Immature natural killer cell (primary cell): Measurements from ENCODE around the gene ACOT7. TPM values are rescaled to one million over a fixed set of nuclear protein-coding genes. Genes with fewer than 3 reads are reported as not detected.
"Not testable (repeated sequence)": the region's sequence is repeated elsewhere in the genome, so short reads cannot be mapped to it uniquely, and the experiment has no call there.

Experiments used
- DNase-seq, 3 donors: peaks; one replicate each; pipeline ENCODE4 v3.0.0; 2022; ENCODE audit warnings: mixed read lengths in 1 of 3
- H3K27ac Mint-ChIP-seq, 6 donors: one replicate each; pipeline ENCODE4 v1.8.0; 2020; ENCODE audit warnings: mixed read lengths in 6 of 6, mild to moderate bottlenecking in 5 of 6, inconsistent platforms in 4 of 6, moderate library complexity in 3 of 6
- H3K27me3 Mint-ChIP-seq, 3 donors: one replicate each; pipeline ENCODE4 v1.8.0; 2020 to 2021; ENCODE audit warnings: low read depth in 3 of 3, mild to moderate bottlenecking in 3 of 3, mixed read lengths in 3 of 3, moderate library complexity in 3 of 3, inconsistent platforms in 1 of 3
- H3K36me3 Mint-ChIP-seq, 3 donors: one replicate each; pipeline ENCODE4 v1.8.0; 2020; ENCODE audit warnings: mixed read lengths in 3 of 3, inconsistent platforms in 2 of 3, mild to moderate bottlenecking in 2 of 3
- H3K4me1 Mint-ChIP-seq, 2 donors: one replicate each; pipeline ENCODE4 v1.8.0; 2020; ENCODE audit warnings: inconsistent platforms in 2 of 2, mild to moderate bottlenecking in 2 of 2, mixed read lengths in 2 of 2, moderate library complexity in 1 of 2
- H3K4me3 Mint-ChIP-seq, 5 donors: one replicate each; pipeline ENCODE4 v1.8.0; 2020; ENCODE audit warnings: mild to moderate bottlenecking in 5 of 5, mixed read lengths in 5 of 5, inconsistent platforms in 3 of 5, moderate library complexity in 3 of 5
- H3K9me3 Mint-ChIP-seq, 6 donors: one replicate each; pipeline ENCODE4 v1.8.0; 2020; ENCODE audit warnings: mild to moderate bottlenecking in 6 of 6, mixed read lengths in 6 of 6, inconsistent platforms in 4 of 6, moderate library complexity in 3 of 6
- polyA plus RNA-seq, 3 donors: library from polyadenylated mRNA; unstranded; fragments of 300-500 nt; fragmentation: Illumina TruSeq; gene quantifications; one replicate each; pipeline ENCODE4 v1.2.3, GENCODE V29; 2021

Gene ACOT7
- polyA plus RNA-seq, 3 donors from 2014 or later: 26.7 to 31.2 (median 28.9) TPM

DNA sequence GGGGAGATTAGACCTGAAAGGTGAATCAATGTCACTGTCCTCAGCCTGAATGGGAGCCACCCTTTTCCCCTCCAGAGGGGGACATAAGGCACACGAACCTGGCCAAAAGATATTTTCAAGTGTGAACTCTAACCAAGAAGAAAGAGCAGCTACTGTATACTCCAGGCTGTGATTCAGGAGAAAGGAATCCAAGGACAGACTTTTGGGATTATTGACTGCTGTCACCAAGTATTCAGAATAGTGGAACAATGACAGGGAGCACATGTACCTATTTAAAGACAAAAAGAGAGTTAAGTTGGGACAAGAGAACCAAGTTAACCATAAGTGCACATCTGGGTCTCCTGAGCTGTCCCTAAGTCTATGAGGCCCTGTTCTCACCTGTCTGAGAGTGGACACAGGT, 160.2 kb downstream of the ACOT7 start:
- no peak overlapping the region for H3K27ac Mint-ChIP-seq
- no peak for DNase-seq
- H3K9me3 Mint-ChIP-seq: no peaks in the 10 kb centered on the region
- peaks cover 17 to 21% of the 10 kb centered on the region in 2 donors for H3K4me1 Mint-ChIP-seq
- H3K36me3 Mint-ChIP-seq: peaks cover 4 to 17% (median 7%) of the 10 kb centered on the region in 3 donors
- peaks cover 2 to 3% (median 3%) of the 10 kb centered on the region in 3 donors for H3K27me3 Mint-ChIP-seq
- peak overlapping the region in 3 of 5 donors; percentile 38 to 82 (median 58) for H3K4me3 Mint-ChIP-seq

DNA sequence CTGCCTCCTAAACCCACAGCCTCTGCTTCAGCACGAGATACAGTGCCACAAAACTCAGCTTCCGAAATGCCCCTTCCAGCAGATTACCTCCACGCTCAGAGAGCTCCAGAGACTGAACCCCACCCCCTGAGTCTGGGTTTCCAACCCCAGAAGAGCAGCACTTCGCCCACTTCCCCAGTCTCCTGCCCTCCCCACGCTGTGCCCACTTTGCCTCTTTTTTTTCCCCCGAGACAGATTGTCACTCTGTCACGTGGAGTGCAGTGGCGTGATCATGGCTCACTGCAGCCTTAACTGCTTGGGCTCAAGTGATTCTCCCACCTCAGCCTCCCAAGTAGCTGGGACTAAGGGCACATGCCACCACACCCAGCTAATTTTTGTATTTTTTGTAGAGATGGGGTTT, 167.9 kb downstream of the ACOT7 start:
- no peak for DNase-seq
- Mint-ChIP-seq H3K27me3 (peaks cover 0 to 2% (median 2%) of the 10 kb centered on the region in 3 donors), H3K27ac (peak overlapping the region in 1 of 6 donors; percentile 58), H3K36me3 (peaks cover 13 to 40% (median 27%) of the 10 kb centered on the region in 3 donors), H3K4me1 (no peaks in the 10 kb centered on the region), H3K4me3 (no peak overlapping the region), H3K9me3 (no peaks in the 10 kb centered on the region)

DNA sequence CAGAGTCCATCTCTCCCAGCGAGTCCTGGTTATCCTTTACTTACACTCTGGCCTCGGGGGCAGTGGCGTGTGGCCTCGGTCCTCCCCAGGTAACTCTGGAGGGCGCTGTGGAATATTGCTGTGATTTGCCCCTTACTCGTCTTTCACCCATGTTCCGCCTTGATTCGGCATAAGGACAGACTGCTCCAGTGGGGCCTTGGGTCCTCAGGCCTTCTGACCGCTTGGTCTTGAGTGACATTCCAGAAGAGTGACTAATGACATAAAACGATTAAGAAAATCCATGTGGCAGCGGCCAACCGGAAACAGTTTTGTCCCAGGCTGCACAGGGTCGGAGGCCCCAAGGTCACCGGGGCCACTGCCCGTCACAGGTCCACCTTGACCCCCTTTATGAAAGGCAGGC, 168.8 kb downstream of the ACOT7 start:
- Mint-ChIP-seq H3K9me3 (no peaks in the 10 kb centered on the region), H3K27me3 (peaks cover 0 to 4% (median 2%) of the 10 kb centered on the region in 3 donors), H3K27ac (no peak overlapping the region), H3K36me3 (peaks cover 13 to 40% (median 29%) of the 10 kb centered on the region in 3 donors), H3K4me3 (no peak overlapping the region), H3K4me1 (no peaks in the 10 kb centered on the region)
- DNase-seq: no peak

DNA sequence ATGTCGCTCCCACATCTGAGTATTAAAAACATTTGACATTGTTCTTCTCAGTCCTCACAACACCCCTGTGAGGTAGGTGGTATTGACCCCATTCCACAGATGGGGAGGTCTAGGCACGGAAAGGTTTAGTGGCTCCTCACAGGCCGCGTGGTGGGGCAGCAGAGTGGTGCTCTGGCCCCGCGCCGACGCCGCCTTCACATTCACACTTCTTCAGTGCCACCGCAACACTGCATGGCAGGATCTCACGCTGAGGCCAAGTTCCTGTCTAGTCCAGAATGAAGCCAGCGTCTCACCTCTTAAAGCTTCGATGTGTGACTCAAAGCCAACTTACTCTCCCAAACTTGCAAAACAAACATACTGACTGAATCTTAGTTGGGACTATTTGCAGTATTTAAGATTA, 169.9 kb downstream of the ACOT7 start:
- Mint-ChIP-seq H3K4me3 (no peak overlapping the region), H3K27ac (no peak overlapping the region), H3K9me3 (no peaks in the 10 kb centered on the region), H3K27me3 (peaks cover 0 to 4% (median 2%) of the 10 kb centered on the region in 3 donors), H3K36me3 (peaks cover 13 to 37% (median 29%) of the 10 kb centered on the region in 3 donors), H3K4me1 (no peaks in the 10 kb centered on the region)
- no peak for DNase-seq

DNA sequence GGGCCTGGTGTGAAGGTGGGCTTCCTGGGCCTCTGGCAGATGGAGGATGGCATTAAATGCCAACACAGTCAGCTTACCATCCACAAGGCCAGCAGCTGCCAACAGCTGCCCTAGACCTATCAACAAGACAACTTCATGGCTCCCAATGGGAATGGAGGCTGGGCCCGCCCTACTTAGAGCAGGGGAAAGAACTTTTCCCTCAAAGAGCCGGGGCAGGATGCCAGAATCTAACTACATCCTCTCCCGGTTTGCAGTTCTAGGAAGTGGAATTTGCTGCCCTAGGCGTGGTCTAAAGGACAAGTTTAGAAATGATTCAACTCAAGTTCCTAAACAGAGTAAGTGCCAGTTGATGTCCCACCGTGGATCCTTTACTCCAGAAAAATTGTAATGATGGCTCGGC, 170.9 kb downstream of the ACOT7 start:
- H3K27me3 Mint-ChIP-seq: peaks cover under 1 to 4% (median 2%) of the 10 kb centered on the region in 3 donors
- H3K4me3 Mint-ChIP-seq: no peak overlapping the region
- H3K36me3 Mint-ChIP-seq: peaks cover 13 to 37% (median 29%) of the 10 kb centered on the region in 3 donors

DNA sequence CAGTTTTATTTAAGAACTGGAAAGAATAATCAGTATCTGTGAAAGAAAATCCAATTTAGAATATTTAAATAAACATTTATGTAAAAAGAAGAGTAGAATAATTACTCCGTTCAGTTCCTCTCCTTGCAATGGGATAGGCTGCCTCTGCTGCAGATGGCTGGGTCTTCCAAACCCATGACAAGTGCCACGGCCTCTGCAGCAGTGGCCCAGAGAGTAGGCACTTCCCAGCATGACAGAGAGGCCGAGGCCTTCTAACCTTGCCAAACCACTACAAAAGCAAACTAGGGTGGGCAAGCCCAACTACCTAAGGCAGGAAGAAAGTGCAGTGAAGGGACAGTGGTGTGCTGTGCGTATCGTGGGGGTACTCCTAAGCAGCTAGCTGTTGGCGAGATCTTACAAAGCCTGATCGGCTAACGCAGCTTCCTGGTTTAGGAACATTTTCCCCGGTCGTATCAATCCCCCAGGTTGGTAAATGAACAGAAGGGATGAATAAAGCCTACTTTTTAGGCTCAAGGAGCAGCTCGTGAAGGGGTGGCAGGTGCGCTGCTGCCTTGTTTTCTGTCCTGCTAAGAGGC, 172.3 kb downstream of the ACOT7 start:
- Mint-ChIP-seq H3K9me3 (no peaks in the 10 kb centered on the region), H3K4me1 (no peaks in the 10 kb centered on the region), H3K27ac (no peak overlapping the region), H3K4me3 (no peak overlapping the region), H3K27me3 (peaks cover 2 to 4% (median 4%) of the 10 kb centered on the region in 3 donors), H3K36me3 (peaks cover 8 to 28% (median 21%) of the 10 kb centered on the region in 3 donors)
- no peak for DNase-seq

More for the DNA sequence above, 170.9 kb downstream of the ACOT7 start:
- DNase-seq: no peak
- Mint-ChIP-seq H3K9me3 (no peaks in the 10 kb centered on the region), H3K27ac (no peak overlapping the region), H3K4me1 (no peaks in the 10 kb centered on the region)

DNA sequence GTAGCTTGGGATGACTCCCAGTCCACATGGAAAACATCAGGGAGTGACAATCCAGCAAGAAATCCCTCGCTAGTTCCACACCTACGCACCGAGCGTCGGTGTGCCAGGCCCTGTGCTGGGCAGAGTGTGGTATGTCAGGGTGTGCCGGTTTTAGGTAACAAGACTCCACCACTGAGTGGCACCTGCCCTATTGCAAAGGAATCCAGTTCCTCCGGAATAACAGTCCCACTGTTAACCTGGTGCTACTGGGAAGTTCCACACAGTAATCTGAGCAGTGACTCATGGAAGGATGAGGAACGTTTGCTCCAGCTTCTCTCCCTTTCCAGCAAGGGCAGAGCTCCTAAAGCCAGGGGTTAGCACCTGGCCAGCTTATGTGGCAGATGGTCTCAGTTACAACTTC, 173.3 kb downstream of the ACOT7 start:
- H3K27ac Mint-ChIP-seq: no peak overlapping the region
- DNase-seq: no peak
- H3K27me3 Mint-ChIP-seq: peaks cover 2% of the 10 kb centered on the region in 3 donors
- no peaks in the 10 kb centered on the region for H3K4me1 Mint-ChIP-seq
- H3K4me3 Mint-ChIP-seq: no peak overlapping the region
- peaks cover 8 to 20% (median 19%) of the 10 kb centered on the region in 3 donors for H3K36me3 Mint-ChIP-seq
- no peaks in the 10 kb centered on the region for H3K9me3 Mint-ChIP-seq

DNA sequence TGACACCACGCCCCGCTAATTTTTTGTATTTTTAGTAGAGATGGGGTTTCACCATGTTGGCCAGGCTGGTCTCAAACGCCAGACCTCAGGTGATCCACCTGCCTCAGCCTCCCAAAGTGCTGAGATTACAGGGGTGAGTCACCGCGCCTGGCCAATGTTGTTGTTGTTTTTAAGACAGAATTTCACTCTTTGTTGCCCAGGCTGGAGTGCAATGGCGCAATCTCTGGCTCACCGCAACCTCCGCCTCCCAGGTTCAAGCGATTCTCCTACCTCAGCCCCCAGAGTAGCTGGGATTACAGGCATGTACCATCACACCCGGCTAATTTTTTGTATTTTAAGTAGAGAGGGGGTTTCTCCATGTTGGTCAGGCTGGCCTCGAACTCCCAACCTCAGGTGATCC, 173.9 kb downstream of the ACOT7 start:
- not testable (repeated sequence) for DNase-seq, H3K27ac Mint-ChIP-seq, H3K4me3 Mint-ChIP-seq, H3K27me3 Mint-ChIP-seq, H3K9me3 Mint-ChIP-seq, H3K4me1 Mint-ChIP-seq
- peaks cover 8 to 19% (median 18%) of the 10 kb centered on the region in 3 donors for H3K36me3 Mint-ChIP-seq

DNA sequence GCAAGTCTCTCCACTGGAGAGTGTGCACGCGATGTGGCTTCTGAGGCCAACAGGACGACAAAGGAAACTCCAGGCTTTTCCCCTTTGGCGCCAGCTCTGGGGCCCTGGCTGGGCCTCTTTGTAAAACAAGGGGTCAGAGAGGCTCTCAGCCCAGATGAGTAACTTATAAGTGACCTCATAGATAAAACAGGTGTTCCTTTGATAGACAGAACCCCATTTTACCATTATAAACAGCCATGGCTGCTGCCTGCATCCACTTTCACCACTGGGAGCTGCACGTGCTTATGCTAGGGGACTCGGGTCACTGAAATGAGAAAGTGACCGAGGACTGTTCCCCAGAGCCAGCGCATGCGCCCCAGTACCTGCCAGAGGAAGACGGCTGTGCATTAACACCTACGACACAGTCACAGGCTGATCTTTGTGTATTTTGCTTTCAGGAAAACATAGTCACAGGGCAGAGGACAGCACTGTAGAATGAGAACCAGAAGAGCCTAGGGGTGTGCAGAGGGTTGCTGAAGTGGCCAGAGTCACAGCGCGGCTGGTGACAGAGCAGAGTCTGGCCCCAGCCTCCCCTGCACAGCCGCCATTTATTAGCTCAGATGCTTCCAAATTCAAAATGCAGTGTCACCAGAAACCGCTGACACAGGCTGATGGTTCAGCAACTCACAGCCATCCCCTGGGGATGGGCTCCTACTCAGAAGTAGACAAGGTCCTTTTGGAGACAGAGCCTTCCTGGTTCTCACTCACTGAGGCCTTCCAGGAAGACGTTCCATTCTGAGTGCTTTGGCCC, 175.0 kb downstream of the ACOT7 start:
- Mint-ChIP-seq H3K9me3 (no peaks in the 10 kb centered on the region), H3K27ac (no peak overlapping the region), H3K4me3 (no peak overlapping the region), H3K36me3 (peaks cover 0 to 9% (median 7%) of the 10 kb centered on the region in 3 donors), H3K27me3 (peaks cover 2 to 5% (median 2%) of the 10 kb centered on the region in 3 donors), H3K4me1 (no peaks in the 10 kb centered on the region)
- DNase-seq: no peak

Other genes with a start within 250 kb of the ACOT7 start
- under 1 TPM in 1 of 3 donors, not detected in 2; 0.12 TPM for gene CHD5, start 213.4 kb downstream of the ACOT7 start, polyA plus RNA-seq
- 100 to 1,000 TPM in 2 of 3 donors, 10 to 100 TPM in 1; 62.3 to 129 (median 124) TPM for gene RPL22, start 194.2 kb downstream of the ACOT7 start, polyA plus RNA-seq
- gene RNF207, start 187.6 kb downstream of the ACOT7 start, polyA plus RNA-seq: 1 to 10 TPM in 1 of 3 donors, under 1 TPM in 1, not detected in 1; 0.19 to 3.0 TPM
- 10 to 100 TPM; 17.3 to 30.7 (median 20.4) TPM for gene ICMT, start 157.8 kb downstream of the ACOT7 start, polyA plus RNA-seq
- gene HES3, start 149.6 kb downstream of the ACOT7 start, polyA plus RNA-seq: not detected
- gene GPR153, start 132.7 kb downstream of the ACOT7 start, polyA plus RNA-seq: 1 to 10 TPM in 1 of 3 donors, under 1 TPM in 2; 0.58 to 1.5 (median 0.68) TPM
- gene HES2, start 26.2 kb upstream of the ACOT7 start, polyA plus RNA-seq: not detected
- not detected for gene ESPN, start 31.0 kb upstream of the ACOT7 start, polyA plus RNA-seq
- 10 to 100 TPM in 1 of 3 donors, 1 to 10 TPM in 2; 3.1 to 15.3 (median 9.8) TPM for gene TNFRSF25, start 72.4 kb upstream of the ACOT7 start, polyA plus RNA-seq
- gene PLEKHG5, start 97.9 kb upstream of the ACOT7 start, polyA plus RNA-seq: under 1 TPM in 1 of 3 donors, not detected in 2; 0.08 TPM
- gene NOL9, start 160.7 kb upstream of the ACOT7 start, polyA plus RNA-seq: 10 to 100 TPM in 1 of 3 donors, 1 to 10 TPM in 2; 4.3 to 18.2 (median 8.4) TPM
- gene TAS1R1, start 161.5 kb upstream of the ACOT7 start, polyA plus RNA-seq: under 1 TPM in 1 of 3 donors, not detected in 2; 0.16 TPM
- gene ZBTB48, start 186.2 kb upstream of the ACOT7 start, polyA plus RNA-seq: 10 to 100 TPM in 2 of 3 donors, 1 to 10 TPM in 1; 8.3 to 25.9 (median 20.9) TPM
- gene KLHL21, start 209.1 kb upstream of the ACOT7 start, polyA plus RNA-seq: 10 to 100 TPM in 1 of 3 donors, 1 to 10 TPM in 2; 7.6 to 19.7 (median 9.2) TPM
- 1 to 10 TPM; 1.2 to 5.7 (median 2.9) TPM for gene PHF13, start 220.0 kb upstream of the ACOT7 start, polyA plus RNA-seq
- 10 to 100 TPM; 19.4 to 28.4 (median 28.0) TPM for gene THAP3, start 231.1 kb upstream of the ACOT7 start, polyA plus RNA-seq